ENCODE data around the gene NUP35.

NUP35 gene

GRCh38 chr2:183124222-183124956 is at the start of gene NUP35:
NUP35 (plus strand) TSS chr2:183124443; CDS start chr2:183124458, 15 bp downstream.
- FAIRE-seq, result peak; percentile 97

GRCh38 chr2:183078163-183078463 is 46.1 kb upstream of the NUP35 start:
- no peak for FAIRE-seq

- FAIRE-seq, result peak; percentile 96
These were observed 45.6 kb upstream of the NUP35 start, which contains the start of gene DUSP19 for GRCh38 chr2:183078464-183079138. DUSP19 (plus strand) TSS chr2:183078747; CDS start chr2:183078934, 187 bp downstream.

- no peak for FAIRE-seq
These were observed 45.0 kb upstream of the NUP35 start for GRCh38 chr2:183079139-183079775.

GRCh38 chr2:183081911-183082310 is 42.3 kb upstream of the NUP35 start:
- no peak for FAIRE-seq

GRCh38 chr2:183088061-183088460 is 36.2 kb upstream of the NUP35 start:
- FAIRE-seq, result no peak

GRCh38 chr2:183089192-183089851 is 34.9 kb upstream of the NUP35 start:
- no peak for FAIRE-seq

- FAIRE-seq, result no peak
These were observed 32.8 kb upstream of the NUP35 start for GRCh38 chr2:183091318-183091953.

GRCh38 chr2:183091954-183092345 is 32.3 kb upstream of the NUP35 start:
- no peak for FAIRE-seq

- FAIRE-seq, result no peak
These were observed 30.2 kb upstream of the NUP35 start for GRCh38 chr2:183093857-183094657.

- FAIRE-seq, result no peak
These were observed 18.7 kb upstream of the NUP35 start for GRCh38 chr2:183105402-183106134.

GRCh38 chr2:183112577-183112976 is 11.7 kb upstream of the NUP35 start:
- FAIRE-seq, result no peak

GRCh38 chr2:183113630-183114029 is 10.6 kb upstream of the NUP35 start:
- FAIRE-seq, result no peak

- FAIRE-seq, result no peak
These were observed 7.0 kb upstream of the NUP35 start for GRCh38 chr2:183117226-183117625.

- FAIRE-seq, result no peak
These were observed 905 bp upstream of the NUP35 start for GRCh38 chr2:183123117-183123958.

GRCh38 chr2:183123959-183124221 is 353 bp upstream of the NUP35 start:
- FAIRE-seq, result no peak

GRCh38 chr2:183124957-183125255 is 663 bp downstream of the NUP35 start:
- FAIRE-seq, result no peak

- FAIRE-seq, result no peak
These were observed 1.6 kb downstream of the NUP35 start for GRCh38 chr2:183125659-183126341.

- FAIRE-seq, result no peak
These were observed 2.4 kb downstream of the NUP35 start for GRCh38 chr2:183126635-183127034.

GRCh38 chr2:183134016-183134415 is 9.8 kb downstream of the NUP35 start:
- peak; percentile 11 for FAIRE-seq

All from G401.6 (cell line).